GM12801 (cell line): ENCODE measurements around the gene ARL4A.

Experiments
- TF ChIP-seq, protein P1 (sequence below): IDR thresholded peaks from one replicate; pipeline ENCODE4 v1.5.1; 2011; ENCODE audit warnings: control low read depth; ENCODE audit not compliant: insufficient read length; ENCODE audit errors: extremely low read depth

ARL4A gene

GRCh38 chr7:12713625-12714378, 26.4 kb downstream of the ARL4A start:
- TF ChIP-seq, protein P1, sequence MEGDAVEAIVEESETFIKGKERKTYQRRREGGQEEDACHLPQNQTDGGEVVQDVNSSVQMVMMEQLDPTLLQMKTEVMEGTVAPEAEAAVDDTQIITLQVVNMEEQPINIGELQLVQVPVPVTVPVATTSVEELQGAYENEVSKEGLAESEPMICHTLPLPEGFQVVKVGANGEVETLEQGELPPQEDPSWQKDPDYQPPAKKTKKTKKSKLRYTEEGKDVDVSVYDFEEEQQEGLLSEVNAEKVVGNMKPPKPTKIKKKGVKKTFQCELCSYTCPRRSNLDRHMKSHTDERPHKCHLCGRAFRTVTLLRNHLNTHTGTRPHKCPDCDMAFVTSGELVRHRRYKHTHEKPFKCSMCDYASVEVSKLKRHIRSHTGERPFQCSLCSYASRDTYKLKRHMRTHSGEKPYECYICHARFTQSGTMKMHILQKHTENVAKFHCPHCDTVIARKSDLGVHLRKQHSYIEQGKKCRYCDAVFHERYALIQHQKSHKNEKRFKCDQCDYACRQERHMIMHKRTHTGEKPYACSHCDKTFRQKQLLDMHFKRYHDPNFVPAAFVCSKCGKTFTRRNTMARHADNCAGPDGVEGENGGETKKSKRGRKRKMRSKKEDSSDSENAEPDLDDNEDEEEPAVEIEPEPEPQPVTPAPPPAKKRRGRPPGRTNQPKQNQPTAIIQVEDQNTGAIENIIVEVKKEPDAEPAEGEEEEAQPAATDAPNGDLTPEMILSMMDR = no peak

DNA sequence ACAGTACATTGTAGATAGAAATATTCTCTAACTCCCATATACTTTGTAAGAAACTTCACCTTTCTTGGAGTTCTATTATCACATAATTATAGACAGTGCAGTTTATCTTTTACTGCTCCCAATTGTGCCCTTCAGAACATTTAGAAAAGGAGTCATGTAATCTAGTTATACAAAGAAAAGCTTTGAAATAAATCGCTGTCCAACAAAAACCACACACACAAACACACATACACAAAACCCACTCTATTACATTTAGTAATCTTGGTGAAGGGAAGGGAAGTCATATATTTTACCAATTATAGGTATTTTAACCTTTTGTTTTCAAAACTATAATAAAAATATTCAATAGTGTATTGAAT, 26.9 kb downstream of the ARL4A start:
- TF ChIP-seq, protein P1 = no peak

DNA sequence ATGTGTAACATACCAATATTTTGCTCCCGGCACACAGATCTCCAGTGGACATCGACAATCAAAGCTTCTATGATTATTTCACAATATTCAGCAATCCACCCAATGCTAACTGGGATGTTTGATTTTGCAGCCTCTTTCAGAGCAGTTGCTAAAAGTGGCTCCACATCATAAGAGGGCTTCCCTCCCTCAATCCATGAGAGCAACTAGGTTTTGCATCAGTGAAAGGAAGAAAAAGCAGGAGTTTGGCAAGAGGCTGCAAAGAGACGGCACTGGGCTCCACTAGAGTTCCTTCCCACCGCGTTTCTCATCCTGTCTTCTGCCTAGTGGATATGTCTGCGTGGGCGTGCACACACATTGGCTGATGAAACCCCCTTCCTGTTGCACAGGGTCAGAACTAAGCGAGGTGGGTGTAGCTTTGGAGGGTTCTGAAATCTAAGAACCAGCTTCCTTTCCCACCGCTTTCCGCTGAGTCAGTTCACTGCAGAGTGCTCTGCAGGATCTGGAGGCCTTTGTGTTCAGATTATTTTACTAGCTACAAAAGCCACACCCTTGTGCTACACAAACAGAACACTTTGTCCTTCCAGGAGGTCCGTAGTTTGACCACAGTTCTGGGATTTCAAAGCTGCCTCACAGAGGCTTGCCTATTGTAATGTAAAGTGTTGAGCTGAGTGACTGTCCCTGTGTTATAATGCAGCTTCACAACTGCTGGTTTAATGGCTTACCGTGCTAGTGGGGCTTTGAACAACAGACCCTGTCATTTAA, 28.1 kb downstream of the ARL4A start:
- TF ChIP-seq, protein P1 = no peak

DNA sequence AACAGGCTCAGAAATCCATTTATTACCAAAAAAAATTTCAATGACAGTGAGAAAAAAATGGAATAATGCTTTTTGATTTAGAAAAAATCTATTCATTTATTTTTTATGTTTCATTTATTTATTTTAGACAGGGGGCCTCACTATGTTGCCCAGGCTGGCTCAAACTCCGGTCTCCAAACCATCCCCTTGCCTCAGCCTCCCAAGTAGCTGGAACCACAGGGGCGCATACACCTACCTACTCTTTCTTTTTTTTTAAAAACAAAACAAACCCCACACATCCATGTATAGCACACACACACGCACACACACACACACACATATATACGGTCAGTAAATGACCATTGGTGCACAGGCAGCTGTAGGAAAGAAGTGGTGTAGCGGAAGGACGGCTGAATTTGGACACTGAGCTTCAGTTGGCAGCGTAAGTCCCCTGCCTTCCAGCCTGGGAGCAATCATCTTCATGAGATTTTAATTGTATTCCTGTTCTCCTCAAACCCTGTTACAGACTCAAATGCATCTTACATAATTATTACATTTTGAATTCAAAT, 28.8 kb downstream of the ARL4A start:
- TF ChIP-seq, protein P1 = no peak

- TF ChIP-seq, protein P1 = no peak
Observed at GRCh38 chr7:12716722-12717121, 29.3 kb downstream of the ARL4A start.

- TF ChIP-seq, protein P1 = no peak
Observed at GRCh38 chr7:12719141-12719919, 31.9 kb downstream of the ARL4A start.
